ENCODE measurements around the gene KRTAP10-12. TPM values are rescaled to one million over a fixed set of nuclear protein-coding genes. Genes with fewer than 3 reads are reported as not detected.

The KRTAP10-12 gene
- total and polyA plus RNA-seq, 2 experiments from 2014 or later = not detected

GRCh38 chr21:44730028-44730395, 33.0 kb downstream of the KRTAP10-12 start:
- no peak for DNase-seq (ENCODE audit: low read depth in 1 of 2, low spot score in 1 of 2)
- Histone ChIP-seq H3K36me3 (no peaks in the 10 kb centered on the region), H3K27ac (no peak overlapping the region), H3K4me1 (ENCODE audit: low read depth) (no peaks in the 10 kb centered on the region), H3K27me3 (peaks cover 7% of the 10 kb centered on the region), H3K4me3 (no peak overlapping the region), H3K9me3 (ENCODE audit: low read depth) (no peaks in the 10 kb centered on the region)
- TF ChIP-seq, protein P1, sequence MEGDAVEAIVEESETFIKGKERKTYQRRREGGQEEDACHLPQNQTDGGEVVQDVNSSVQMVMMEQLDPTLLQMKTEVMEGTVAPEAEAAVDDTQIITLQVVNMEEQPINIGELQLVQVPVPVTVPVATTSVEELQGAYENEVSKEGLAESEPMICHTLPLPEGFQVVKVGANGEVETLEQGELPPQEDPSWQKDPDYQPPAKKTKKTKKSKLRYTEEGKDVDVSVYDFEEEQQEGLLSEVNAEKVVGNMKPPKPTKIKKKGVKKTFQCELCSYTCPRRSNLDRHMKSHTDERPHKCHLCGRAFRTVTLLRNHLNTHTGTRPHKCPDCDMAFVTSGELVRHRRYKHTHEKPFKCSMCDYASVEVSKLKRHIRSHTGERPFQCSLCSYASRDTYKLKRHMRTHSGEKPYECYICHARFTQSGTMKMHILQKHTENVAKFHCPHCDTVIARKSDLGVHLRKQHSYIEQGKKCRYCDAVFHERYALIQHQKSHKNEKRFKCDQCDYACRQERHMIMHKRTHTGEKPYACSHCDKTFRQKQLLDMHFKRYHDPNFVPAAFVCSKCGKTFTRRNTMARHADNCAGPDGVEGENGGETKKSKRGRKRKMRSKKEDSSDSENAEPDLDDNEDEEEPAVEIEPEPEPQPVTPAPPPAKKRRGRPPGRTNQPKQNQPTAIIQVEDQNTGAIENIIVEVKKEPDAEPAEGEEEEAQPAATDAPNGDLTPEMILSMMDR (IDR thresholded peaks at IDR 0.05; ENCODE audit: low read depth, low read length) = no peak

DNA sequence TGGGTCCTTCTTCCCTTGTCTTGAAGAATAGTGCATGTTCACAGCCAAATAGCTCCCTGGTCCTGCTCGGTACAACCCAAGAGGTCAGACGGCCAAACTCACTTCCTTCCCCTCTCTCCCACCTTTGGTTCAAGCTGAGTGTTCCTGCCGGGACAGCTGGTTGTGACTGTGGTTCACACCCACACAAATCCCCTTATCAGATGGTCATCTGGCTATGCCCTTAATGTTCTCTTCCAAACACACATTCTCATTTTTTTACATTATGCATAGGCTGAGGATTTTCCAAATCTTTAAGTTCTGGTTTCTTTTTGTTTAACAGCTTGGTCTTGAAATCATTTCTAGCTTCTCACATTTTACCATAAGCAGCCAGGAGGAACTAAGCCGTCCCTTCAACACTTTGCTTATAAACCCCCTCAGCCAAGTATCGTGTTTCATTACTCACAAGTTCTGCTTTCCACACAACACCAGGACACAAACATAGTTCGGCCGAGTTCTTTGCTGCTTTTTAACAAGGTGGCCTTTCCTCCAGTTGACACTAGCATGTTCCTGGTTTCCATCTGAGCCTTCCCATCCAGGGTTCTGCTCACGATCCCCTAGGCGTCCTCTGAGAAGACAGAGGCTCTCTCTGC, 34.1 kb downstream of the KRTAP10-12 start:
- H3K27me3 ChIP-seq = peaks cover 7% of the 10 kb centered on the region
- H3K36me3 ChIP-seq = no peaks in the 10 kb centered on the region
- TF ChIP-seq, protein P1 (IDR thresholded peaks at IDR 0.05; ENCODE audit: low read depth, low read length) = no peak
- H3K9me3 ChIP-seq (ENCODE audit: low read depth) = no peaks in the 10 kb centered on the region
- no peak for DNase-seq (ENCODE audit: low read depth in 1 of 2, low spot score in 1 of 2)
- H3K4me3 ChIP-seq = no peak overlapping the region
- H3K27ac ChIP-seq = no peak overlapping the region
- H3K4me1 ChIP-seq (ENCODE audit: low read depth) = no peaks in the 10 kb centered on the region

- Histone ChIP-seq H3K36me3 (no peaks in the 10 kb centered on the region), H3K27ac (no peak overlapping the region), H3K4me1 (ENCODE audit: low read depth) (no peaks in the 10 kb centered on the region), H3K27me3 (peaks cover 2% of the 10 kb centered on the region), H3K4me3 (no peak overlapping the region), H3K9me3 (ENCODE audit: low read depth) (no peaks in the 10 kb centered on the region)
- DNase-seq (ENCODE audit: low read depth in 1 of 2, low spot score in 1 of 2) = no peak
- TF ChIP-seq, protein P1 (IDR thresholded peaks at IDR 0.05; ENCODE audit: low read depth, low read length) = no peak
Observed at GRCh38 chr21:44732263-44732662, 35.3 kb downstream of the KRTAP10-12 start.

GRCh38 chr21:44732956-44733355, 36.0 kb downstream of the KRTAP10-12 start:
- Histone ChIP-seq H3K9me3 (ENCODE audit: low read depth) (no peaks in the 10 kb centered on the region), H3K36me3 (no peaks in the 10 kb centered on the region), H3K27ac (no peak overlapping the region), H3K4me1 (ENCODE audit: low read depth) (no peaks in the 10 kb centered on the region), H3K4me3 (no peak overlapping the region), H3K27me3 (no peaks in the 10 kb centered on the region)
- DNase-seq (ENCODE audit: low read depth in 1 of 2, low spot score in 1 of 2) = no peak
- TF ChIP-seq, protein P1 (IDR thresholded peaks at IDR 0.05; ENCODE audit: low read depth, low read length) = no peak

DNA sequence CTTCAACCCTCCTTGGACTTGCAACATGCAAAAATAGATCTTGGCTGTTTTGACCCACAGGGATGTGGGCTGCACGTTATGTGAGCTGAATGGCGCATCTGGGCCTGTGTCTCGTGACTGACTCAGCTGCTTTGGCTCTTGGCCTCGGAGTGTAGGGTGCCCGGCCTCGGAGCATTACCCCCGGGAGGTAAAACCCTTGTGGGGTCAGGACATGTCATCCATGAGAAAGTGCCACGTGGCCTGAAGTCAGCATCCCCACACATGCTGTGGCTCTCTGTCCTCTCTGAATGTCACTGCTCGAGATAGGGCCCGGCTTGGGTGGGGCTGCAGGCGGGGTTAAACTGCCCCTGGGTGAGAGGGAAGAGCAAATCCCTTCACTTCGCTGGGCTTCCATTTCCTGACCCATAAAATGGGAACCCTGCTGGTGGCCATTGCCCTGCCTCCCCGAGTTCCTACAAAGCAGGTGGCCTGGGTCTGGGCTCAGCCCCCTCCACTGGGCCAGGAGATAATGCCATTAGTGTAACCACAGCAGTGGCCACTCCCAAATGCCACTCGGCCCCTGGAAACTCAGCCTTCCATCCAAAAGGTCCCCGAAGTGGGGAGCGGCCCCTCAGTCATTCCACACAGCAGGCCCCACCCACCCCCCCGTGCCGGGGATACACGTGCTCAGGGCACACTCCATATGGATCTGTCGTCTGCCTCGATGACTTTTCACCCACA, 37.2 kb downstream of the KRTAP10-12 start:
- Histone ChIP-seq H3K27me3 (no peaks in the 10 kb centered on the region), H3K9me3 (ENCODE audit: low read depth) (peaks cover 5% of the 10 kb centered on the region), H3K4me3 (no peak overlapping the region), H3K36me3 (no peaks in the 10 kb centered on the region), H3K4me1 (ENCODE audit: low read depth) (no peaks in the 10 kb centered on the region), H3K27ac (no peak overlapping the region)
- DNase-seq (ENCODE audit: low read depth in 1 of 2, low spot score in 1 of 2) = no peak
- TF ChIP-seq, protein P1 (IDR thresholded peaks at IDR 0.05; ENCODE audit: low read depth, low read length) = no peak

Measured in cardiac muscle cell (in vitro differentiated cells and primary cell).